Measurements from ENCODE around the gene GRIA4.

Gene GRIA4

GRCh38 chr11:105793092-105793491 is 183.2 kb downstream of the GRIA4 start:
- DNase-seq: no peak

- no peak for DNase-seq
These were observed 189.4 kb downstream of the GRIA4 start for GRCh38 chr11:105799263-105799662.

DNA sequence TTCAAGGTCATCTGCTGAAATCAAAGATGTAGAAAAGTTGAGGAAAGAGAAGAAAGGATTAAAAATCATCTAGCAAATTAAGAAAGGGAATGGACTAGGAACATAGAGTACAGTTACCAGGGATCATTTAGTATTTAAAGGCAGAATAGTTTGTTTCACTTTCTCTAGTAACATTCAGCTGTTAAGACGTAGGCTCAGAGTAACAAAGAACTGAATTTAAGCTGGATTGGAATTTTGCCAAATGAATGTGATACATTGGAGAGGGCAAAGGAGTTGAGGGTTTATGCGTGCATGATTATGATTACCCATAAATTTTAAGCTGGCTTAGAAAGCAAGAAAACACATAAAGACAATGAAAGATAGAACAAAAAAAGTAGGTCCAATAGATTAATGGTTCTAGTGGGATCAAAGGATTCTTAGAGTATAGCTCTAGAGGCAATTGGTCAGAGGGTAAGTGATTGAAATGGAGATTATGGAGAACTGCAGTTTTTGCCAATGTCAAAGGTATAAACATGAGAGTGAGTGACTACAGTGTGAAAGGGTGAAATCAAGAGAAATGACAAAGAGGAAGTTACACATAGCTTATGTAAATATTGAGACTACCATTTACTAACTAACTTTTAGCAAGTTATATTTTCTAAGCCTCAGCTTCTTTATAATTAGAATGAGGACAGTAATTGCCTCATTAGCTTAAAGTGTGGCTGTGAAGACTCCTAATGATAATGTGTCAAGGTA is 190.0 kb downstream of the GRIA4 start:
- no peak for DNase-seq

DNA sequence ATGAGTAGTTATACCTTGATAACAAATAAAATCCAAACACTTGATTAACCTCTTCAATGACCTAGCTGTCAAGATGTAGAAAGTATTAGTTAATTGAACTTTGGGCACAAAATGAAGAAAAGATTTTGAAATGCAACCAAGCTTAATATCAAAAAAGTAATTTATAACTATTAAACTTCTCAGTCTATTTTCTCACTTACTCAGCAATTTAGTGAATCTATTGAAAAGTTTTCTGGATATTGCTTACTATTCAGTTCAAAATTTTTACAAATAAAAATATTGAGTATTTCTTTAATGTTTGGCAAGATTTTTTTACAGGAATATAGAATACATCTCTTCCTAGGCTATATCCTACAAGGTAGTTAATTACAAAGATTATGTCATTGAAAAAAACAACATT is 192.5 kb downstream of the GRIA4 start:
- DNase-seq: no peak

DNA sequence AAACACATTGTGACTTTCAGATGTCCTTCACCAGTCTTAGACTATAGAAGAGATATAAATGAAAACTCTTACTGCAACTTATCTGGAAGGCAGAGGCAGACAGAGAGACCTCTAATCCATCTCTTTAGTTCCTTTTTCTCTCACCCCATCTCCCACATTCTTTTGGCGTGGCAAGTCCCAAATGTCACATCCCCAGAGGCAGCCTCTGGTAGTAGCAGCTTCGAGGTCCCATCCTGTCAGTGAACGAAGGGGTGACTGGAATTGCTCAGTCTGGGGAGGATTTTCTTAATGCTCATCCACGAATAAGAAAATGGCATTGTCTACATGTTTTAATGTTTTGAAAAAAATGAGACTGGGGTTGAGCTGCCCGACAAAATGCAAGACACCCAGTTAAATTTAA is 201.4 kb downstream of the GRIA4 start:
- DNase-seq: no peak

GRCh38 chr11:105821372-105821771 is 211.5 kb downstream of the GRIA4 start:
- DNase-seq: no peak

DNA sequence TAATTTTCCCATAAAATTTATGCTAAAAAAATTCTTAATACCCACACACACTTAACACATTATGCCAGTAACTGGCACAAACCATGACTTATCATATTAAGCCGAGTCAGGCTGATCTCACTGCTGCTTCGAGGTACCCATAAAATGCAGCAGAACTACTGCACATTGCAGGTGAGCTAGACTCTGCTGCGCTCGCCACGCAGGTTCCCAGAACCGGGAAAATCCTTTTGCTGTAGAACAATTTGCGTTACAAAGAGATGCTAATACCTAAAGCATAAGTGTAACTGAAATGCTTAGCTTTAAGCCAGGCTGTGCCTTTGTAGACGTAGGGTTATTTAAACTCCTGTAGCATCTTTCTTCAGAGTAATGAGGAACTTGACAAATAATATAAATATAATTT is 211.9 kb downstream of the GRIA4 start:
- no peak for DNase-seq

DNA sequence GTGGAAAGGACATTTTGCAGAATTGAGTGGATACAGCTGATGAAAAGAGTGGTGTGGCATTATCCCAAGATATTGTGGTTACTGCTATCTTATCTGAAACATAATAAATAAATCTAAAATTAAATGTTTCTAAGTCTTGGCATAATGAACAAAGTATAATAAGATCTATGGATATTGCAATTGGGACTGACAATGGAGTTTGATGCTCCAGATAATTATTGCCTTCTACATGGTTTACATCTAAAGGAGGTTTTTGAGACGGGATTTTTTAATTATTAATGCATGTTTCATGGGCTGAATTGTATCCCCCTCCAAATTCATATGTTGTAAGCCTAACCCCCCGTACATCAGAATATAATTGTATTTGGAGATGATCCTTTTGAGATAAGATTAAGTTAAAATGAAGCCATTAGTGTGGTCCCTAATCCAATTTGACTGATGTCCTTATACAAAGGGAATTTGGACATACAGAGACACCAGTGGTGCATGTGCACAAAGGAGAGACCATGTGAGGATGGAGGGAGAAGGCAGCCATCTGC is 213.7 kb downstream of the GRIA4 start:
- no peak for DNase-seq

- DNase-seq: no peak
These were observed 214.7 kb downstream of the GRIA4 start for GRCh38 chr11:105824457-105825013.

DNA sequence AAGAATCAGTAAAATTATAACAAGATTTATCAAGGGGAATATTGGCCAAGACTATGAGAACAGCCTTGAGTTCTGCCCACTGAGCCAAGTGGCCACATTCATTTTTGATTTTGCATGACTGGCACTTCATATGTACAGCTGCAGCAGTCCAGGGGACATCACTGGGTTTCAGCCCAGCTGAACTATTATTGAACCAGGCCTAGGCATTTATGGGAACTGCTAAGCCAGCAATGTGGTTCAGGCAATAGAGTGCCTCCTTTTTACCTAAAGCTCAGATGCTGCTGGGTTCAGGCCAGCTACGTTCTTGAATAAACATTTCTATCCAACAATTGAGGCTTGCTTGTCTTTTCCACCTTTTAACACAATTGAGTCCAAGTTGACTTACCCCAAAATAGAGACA is 215.3 kb downstream of the GRIA4 start:
- no peak for DNase-seq

GRCh38 chr11:105827906-105828305 is 218.0 kb downstream of the GRIA4 start:
- no peak for DNase-seq

DNA sequence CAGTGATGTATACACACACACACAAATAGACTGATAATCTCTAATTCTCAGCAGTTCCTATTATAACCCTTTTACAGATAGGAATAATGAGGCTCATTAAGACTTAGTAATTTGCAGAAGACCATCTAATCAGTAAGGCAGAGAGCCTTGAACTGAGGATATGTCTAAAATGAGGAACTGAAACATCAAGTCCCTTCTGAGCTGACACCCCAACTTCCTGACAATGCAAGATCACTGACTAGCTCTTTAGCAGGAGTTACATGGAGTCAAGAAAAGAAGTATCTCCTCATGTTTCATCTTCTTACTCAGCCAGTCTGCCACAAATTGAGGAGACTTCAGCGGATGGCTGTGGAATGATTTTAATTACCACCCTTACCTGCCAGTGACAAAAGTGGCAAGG is 219.2 kb downstream of the GRIA4 start:
- DNase-seq: no peak

DNA sequence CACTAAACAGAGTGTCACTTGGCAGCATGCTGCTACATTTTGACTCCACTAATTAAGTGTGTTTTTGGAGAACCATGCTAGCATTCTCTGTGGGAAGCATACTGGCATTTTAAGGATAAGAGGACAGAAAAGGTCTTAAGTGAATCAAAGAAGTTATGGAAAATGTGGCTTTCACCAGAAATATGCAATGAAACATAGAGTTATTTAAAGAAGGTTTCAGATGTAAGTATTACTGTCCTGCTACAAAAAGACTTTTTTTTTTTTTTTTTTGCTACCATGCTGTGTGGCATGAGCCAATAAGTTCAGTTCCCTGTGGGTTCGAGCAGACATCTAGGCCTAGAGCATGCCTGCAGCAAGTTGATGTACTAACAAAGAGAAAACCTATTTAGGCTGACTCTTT is 224.6 kb downstream of the GRIA4 start:
- no peak for DNase-seq

- DNase-seq: no peak
These were observed 229.0 kb downstream of the GRIA4 start for GRCh38 chr11:105838668-105839384.

DNA sequence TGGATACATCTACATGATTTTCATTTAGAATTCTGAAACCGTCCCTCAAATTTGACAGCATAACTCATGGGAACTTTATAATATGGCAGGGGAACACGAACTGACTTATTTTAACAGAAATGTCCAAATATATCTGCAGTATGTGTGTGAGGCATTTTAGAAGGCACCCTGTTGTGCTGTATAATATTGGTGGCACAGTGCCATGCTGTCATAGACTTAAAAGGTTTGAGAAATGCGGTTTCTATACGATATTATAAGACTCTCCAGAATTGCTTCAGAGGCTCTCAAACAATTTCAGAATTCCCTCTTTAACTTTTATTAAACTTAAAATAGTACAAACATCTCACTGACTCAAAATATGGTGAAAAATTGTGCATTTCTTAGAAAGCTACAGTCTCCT is 230.5 kb downstream of the GRIA4 start:
- no peak for DNase-seq

GRCh38 chr11:105852403-105852802 is 242.5 kb downstream of the GRIA4 start:
- DNase-seq: no peak

DNA sequence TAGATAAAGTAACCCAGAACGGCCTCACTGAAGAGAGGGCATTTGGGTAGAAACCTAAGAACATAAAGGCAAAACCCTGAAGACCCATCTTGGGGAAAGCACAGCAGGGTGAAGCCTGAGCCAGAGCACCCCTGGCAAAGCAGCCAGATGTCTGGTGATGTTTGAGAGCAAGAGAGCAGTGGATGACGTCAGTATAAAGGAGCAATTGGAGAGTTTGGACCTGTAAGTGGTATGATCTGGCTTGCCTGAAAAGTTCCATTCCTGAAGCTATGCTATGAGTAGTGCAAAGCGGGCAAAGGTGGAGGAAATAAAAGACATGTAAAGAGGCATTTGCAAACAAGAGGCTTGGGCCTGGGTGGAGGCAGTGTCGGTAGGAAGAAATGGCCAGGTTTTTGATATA is 244.4 kb downstream of the GRIA4 start:
- DNase-seq: no peak

DNA sequence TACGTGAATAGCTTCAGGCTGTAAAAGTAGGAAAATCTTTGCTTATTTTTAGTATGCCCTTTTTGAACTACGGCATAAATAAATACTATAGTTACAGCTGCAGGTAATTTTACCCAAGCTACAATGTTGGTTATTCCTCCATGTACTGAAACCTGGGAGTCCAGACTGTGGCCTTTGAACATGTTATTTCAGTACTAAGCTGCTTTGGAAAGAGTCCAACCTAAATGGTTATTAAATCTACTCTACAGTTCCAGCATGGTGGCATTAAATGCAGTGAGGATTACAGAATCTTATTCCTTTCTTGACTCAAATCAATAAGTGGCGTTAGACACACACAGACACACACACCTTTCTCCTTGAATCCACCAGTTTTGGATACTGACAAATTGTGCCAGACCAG is 247.1 kb downstream of the GRIA4 start:
- no peak for DNase-seq

DNA sequence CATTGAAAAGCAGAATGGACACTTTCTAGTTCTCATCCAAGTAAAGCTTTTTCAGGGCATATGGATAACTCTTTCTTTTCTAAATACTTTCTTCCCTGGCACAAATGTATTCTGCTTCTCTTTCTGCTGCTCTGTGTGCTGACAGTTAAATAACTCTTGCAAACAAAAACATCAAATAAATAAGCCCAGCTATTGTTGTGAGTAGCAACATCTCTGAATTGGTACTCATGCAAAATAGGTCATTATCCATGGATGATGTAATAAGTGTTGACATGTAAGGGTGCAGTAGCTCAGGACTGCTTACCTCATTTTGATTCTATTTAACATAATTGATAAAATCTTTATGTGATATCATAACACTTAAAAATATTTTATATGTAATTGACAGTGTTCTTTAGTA is 247.9 kb downstream of the GRIA4 start:
- no peak for DNase-seq

DNA sequence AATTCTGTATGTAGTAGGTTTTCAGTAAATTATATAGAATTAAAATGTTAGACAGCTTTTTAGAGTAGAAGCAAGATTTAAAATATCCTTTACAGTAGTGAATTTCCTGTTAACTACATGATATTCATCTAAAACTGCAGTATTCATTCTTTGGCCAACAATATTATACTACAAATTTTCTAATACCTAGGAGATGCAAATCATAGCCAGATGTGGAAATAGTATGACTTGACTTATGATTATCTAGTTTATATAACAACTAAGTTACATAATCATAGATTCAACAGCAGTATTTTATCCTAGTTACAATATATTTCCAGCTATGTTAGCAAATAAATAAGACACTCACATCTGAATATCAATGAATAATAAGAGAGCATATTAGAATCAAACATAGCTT is 249.0 kb downstream of the GRIA4 start:
- DNase-seq: no peak

DNA sequence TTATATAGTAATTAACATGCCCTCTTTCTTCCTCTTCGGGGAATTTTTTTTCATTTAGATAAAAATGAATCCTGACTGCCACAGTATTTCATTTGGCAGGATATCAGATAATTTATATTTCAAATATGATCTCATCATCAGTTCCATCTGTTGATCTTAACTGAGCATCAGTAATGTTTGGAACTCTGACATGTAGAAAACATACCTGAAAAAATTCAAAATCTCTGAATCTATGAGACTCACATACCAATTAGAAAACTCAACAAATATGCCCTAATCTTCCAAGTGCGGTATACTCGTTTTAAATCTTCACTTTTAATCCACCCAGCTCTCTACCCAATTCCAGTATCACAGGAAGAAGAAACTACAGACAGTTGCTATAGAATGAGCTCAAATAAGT is 250.2 kb downstream of the GRIA4 start:
- no peak for DNase-seq

DNA sequence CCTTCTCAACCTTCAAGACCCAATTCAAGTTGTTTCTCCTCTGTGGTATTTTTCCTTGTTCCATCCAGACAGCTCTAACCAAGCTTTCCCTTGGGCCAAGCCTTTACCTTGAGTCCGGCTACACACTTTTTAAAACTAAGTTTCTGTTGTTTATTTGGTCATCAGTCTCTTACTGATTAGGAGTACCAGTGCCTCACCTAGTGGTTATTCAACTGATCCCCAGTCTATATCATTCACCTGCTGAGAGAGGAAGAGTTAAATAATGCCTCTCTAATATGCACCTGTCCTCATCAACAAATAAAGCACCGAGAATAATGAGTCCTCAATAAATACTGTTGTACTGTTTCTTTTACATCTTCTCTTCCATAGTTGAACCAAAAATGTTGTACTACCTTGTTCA is 251.4 kb downstream of the GRIA4 start:
- no peak for DNase-seq

DNA sequence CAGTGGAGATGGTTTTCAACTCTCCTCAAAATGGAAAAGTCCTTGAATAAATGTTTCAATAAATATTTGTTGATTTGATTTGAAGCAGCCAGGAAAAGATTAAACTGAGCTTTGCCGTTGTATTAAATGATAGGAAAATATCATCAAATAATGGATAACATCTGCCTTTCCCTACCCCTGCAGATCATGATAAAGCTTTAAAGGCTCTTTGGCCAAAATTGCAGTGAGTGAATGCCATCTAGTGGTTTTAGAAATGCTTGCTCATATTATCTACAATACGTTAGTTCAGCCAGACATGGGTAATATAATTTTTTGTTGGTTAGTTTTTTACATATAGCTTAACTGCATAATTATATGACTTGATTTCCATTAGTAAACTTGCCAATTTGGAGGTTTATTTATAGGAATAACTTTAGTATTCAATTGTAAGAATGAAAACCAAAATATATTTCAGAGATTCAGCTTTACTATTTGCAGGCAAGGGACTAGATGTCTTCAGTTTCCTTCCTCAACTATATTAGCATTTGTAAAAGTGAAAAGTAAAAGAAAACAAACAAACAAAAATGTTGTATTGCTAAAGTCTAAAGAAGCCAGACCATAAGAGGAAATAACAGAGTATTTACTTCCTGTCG is 253.0 kb downstream of the GRIA4 start:
- peak; percentile 6 for DNase-seq

DNA sequence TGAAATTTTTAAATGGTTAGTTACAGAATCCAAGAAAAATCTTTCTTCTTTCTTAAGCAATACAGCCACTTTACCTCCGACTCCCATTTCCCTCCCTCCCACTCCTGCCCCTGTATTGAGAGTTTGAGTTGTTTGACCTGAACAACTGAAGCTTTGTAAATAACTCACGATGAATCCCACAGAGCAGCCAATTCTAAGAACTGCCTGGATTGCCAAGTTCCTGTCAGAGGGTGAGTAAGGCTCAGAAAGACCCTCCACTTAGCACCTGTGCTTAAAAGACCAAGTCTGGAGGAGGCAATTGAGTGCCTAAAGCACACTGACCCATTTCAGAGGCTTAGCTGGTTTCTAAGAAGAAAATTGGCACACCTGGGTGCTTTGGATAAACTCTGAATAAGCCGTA is 253.7 kb downstream of the GRIA4 start:
- no peak for DNase-seq

Data from NCI-H1436 (cell line).